ENCODE data around the gene ARHGAP24. TPM values are rescaled to one million over a fixed set of nuclear protein-coding genes. Genes with fewer than 3 reads are reported as not detected.

The ARHGAP24 gene
- total and polyA plus RNA-seq, 10 of the 15 experiments (the other 5 are each of a cell fraction or from before 2014, with no cell fraction given): 0.10 to 4.2 (median 0.52) TPM

- intact Hi-C loops (cut with micrococcal nuclease; ENCODE audit: unreplicated experiment) (no loop called here), in situ Hi-C loops (cut with MboI) (no loop called here)
- Histone ChIP-seq H3K79me2 (ENCODE audit: control insufficient read depth, insufficient read depth, low read length) (no peaks in the 10 kb centered on the region), H3K9ac (ENCODE audit: control insufficient read depth, insufficient read depth, low read length) (no peak overlapping the region), H3K4me1 (ENCODE audit: control insufficient read depth, insufficient read depth, low read length) (no peaks in the 10 kb centered on the region), H3K9me3 (replicated peaks; ENCODE audit: control insufficient read depth, insufficient read depth, low read length) (no peaks in the 10 kb centered on the region), H3K27ac (ENCODE audit: control insufficient read depth, insufficient read depth) (no peak overlapping the region), H4K20me1 (ENCODE audit: control insufficient read depth, insufficient read depth) (no peaks in the 10 kb centered on the region), H3K4me2 (ENCODE audit: control insufficient read depth, insufficient read depth) (no peak overlapping the region), H2AFZ (ENCODE audit: control insufficient read depth, low read depth, low read length) (no peak overlapping the region), H3K27me3 (replicated peaks in 1 of 2; ENCODE audit: control insufficient read depth in 2 of 2, insufficient read depth in 2 of 2, low read length in 1 of 2) (no peaks in the 10 kb centered on the region), H3K36me3 (ENCODE audit: control insufficient read depth in 2 of 2, insufficient read depth in 2 of 2, low read length in 1 of 2) (no peaks in the 10 kb centered on the region), H3K4me3 (no peak overlapping the region)
- ChIA-PET CTCF (interaction anchor here (1.1 kb wide), 1 partner anchor 9 kb away, joined by 4 read pairs; no protein-coding TSS in a partner anchor), SMC1A (ENCODE audit: uncharacterized antibody, unreplicated experiment) (no interaction called here), POLR2A (interaction anchor here (0.6 kb wide), 1 partner anchor 13 kb away, joined by 3 read pairs; no protein-coding TSS in a partner anchor), RAD21 (ENCODE audit: unreplicated experiment) (no interaction called here)
- ATAC-seq: no peak
- FAIRE-seq: no peak
- DNase-seq (ENCODE audit: low read depth, low spot score): no peak
- TF ChIP-seq SP1 (IDR thresholded peaks at IDR 0.05; ENCODE audit: low read depth, low read length): no peak
- TF ChIP-seq SMARCA5 (IDR thresholded peaks at IDR 0.05): no peak
- no peak for TF ChIP-seq CREM (IDR thresholded peaks at IDR 0.05; ENCODE audit: low read depth)
- TF ChIP-seq MEF2A (IDR thresholded peaks at IDR 0.05; ENCODE audit: insufficient read depth, low read depth, low read length): no peak
- no peak for TF ChIP-seq ETV6 (conservative IDR thresholded peaks at IDR 0.05 in 1 of 2, IDR thresholded peaks at IDR 0.05 in 1 of 2; ENCODE audit: borderline replicate concordance in 1 of 2, low read depth in 1 of 2)
- no peak for TF ChIP-seq GABPA (IDR thresholded peaks at IDR 0.05; ENCODE audit: low read depth)
- TF ChIP-seq MXI1 (IDR thresholded peaks at IDR 0.05; ENCODE audit: low read depth, low read length): no peak
- TF ChIP-seq IRF5 (IDR thresholded peaks at IDR 0.05; ENCODE audit: borderline replicate concordance): no peak
- TF ChIP-seq STAT1 (conservative IDR thresholded peaks at IDR 0.05): no peak
- no peak for TF ChIP-seq IKZF1 (conservative IDR thresholded peaks at IDR 0.05)
- TF ChIP-seq NFIC (IDR thresholded peaks at IDR 0.05; ENCODE audit: low read depth, low read length): no peak
- no peak for TF ChIP-seq SRF (IDR thresholded peaks at IDR 0.05; ENCODE audit: low read depth in 2 of 2, low read length in 2 of 2)
- no peak for TF ChIP-seq POU2F2 (IDR thresholded peaks at IDR 0.05; ENCODE audit: borderline replicate concordance, low read depth, low read length)
- WGBS (ENCODE audit: insufficient coverage, insufficient replicate concordance, low lambda C conversion rate, missing lambda C conversion rate): 10% methylated on average over 4 of the region's 4 CpGs
- BruUV-seq (replicated peaks): no TSS peak
Observed at GRCh38 chr4:86033171-86033570, 558.2 kb downstream of the ARHGAP24 start.
